Activated gamma-delta T cell treated with anti-CD3 and anti-CD28 coated beads, Interleukin-2, amount 50 U/mL, for 16 hours (primary cell): ENCODE measurements around the gene SECTM1.
A peak's percentile ranks its signal among the peaks of the same experiment; 100 is the strongest.

Experiments
- DNase-seq: peaks from one replicate; pipeline ENCODE4 v3.0.0-alpha.2; 2020; ENCODE audit warnings: low read depth

Gene SECTM1

GRCh38 chr17:82328141-82328993 is 5.2 kb downstream of the SECTM1 start:
- no peak for DNase-seq

- no peak for DNase-seq
These were observed 5.8 kb downstream of the SECTM1 start for GRCh38 chr17:82327757-82328140.

GRCh38 chr17:82327289-82327688 is 6.3 kb downstream of the SECTM1 start:
- no peak for DNase-seq

GRCh38 chr17:82325286-82326180 is 8.0 kb downstream of the SECTM1 start:
- no peak for DNase-seq

DNA sequence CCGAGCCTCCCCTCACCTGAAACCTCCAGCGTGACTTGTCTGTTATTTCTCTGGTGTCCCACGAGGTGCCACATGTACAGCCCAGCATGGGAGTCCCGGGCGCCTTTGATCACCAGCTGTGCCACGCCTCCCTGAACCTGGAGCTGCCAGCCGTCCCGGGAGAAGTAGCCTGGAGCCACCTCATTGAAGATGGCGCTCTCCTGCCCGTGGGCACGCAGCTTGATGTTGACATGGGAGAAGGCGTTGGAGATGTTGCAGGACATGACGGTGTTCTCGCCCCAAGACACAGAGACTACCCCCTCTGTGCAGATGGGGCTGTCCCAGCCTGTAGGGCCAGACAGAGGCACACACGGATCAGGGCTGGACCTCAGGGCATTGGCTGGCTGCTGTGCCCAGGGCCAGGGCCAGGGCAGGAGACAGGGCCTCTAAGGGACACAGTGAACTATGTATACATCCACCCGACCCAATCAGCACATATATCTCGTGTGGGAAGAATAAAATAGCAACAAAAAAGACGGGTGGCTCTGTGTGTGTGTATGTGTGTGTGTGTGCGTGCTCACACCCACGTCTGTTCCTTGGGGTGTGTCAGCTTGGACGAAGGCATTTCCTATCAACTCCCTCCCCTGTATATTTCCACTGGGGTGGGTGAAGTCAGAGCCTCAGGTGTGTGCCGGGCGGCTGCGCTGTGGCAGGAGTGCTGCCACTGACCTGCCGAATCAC is 8.8 kb downstream of the SECTM1 start:
- no peak for DNase-seq

DNA sequence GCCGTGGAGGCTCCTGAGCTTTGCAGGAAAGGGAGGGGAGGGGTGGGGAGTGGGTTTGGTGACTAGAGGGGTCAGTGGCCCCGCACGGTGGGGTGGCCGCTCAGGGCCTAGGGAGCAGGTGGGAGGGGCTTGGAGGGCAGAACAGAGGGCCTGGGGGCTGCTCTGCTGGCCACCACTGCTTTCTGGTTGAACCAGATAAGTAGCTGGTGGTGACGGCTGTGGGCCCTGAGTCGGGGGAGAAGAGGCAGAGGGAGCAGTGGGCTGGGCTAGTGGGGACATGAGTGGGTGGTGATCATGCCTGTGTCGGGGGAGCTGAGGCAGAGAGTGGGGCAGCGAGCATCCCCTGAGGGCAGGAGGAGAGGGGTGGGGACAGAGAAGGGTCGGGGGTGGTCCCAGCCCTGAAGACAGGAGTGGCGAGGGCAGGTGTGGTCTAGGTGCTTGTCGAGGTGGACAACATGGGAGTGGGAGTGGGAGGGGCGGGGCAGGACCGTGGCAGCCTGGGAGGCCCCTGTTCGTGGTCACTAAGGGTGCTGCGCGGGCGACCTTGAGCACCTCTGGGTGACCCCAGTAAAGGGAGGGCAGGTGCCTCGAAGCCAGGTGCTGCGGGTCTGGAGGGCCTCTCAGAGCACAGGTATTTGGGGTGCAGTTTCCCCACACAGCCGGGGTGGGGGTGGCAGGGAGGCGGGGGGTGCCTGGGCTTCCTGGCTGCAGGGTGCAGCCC is 9.9 kb downstream of the SECTM1 start:
- DNase-seq = no peak

DNA sequence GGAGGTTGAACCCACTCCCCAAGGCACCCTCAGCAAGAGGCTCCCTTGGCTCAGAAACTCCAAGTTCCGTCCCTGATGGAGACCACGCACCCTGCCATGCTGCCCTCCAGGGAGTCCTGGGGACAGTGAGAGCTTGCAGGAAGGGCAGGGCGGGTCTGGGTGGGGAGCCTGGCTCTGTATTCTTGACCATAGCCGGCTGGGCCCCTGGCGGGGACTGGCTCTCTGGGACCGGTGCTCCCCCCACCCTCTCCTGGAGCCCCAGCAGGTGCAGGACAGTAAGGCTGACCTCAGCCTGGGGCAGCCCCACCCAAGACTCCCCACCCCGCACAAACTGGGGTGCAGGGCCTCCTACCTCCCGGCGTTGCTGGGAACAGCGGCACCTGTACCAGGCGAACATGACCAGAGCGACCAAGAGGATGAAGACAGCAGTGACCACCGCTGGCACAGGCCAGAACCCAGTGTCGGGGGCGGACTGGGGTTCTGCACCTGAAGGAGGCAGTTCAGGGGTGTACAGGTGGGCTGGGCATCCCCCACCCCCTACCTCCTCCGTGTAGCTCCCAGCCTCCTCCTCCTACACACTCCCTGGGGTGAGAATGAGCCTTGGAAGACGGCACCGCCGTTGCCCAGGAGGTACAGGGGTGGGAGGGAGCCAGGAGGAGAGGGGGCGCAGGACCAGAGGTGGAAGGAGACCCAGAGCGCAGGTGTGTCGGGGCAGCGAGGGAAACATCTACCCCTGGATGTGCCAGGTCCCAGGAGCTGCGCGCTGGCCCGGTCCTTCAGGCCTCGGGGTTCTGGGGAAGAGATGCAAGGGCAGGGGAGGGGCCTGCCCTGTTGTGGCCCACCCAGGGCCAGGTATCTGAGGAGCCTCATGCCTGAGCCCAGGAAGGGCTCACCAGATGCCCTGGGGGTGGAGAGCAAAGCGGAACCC is 10.8 kb downstream of the SECTM1 start:
- no peak for DNase-seq

DNA sequence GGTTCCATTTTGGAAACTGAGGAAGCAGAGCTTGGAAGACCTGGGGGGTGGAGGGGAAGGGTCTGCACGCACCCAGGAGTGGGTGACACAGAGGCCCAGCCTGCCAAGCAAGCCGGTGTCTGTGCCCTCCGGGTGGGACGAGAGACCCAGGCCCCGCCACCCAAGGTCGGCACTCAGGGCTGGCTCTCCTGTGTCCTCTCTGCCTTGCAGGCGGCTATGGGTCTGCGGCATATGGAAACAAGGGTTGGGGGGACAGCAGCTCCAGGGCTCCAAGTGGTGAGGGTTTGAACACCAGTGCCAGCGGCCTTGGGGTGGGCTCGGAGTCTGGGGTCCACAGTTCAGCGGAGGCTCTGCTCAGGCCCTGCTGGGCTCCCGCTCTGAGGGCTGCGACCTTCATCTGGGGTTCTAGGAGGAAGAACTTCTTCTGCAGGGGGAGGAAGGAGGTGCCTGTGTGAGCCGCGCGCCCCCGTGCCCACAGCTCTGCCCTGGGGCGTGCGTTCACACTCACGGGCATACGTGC is 11.6 kb downstream of the SECTM1 start:
- DNase-seq = no peak

DNA sequence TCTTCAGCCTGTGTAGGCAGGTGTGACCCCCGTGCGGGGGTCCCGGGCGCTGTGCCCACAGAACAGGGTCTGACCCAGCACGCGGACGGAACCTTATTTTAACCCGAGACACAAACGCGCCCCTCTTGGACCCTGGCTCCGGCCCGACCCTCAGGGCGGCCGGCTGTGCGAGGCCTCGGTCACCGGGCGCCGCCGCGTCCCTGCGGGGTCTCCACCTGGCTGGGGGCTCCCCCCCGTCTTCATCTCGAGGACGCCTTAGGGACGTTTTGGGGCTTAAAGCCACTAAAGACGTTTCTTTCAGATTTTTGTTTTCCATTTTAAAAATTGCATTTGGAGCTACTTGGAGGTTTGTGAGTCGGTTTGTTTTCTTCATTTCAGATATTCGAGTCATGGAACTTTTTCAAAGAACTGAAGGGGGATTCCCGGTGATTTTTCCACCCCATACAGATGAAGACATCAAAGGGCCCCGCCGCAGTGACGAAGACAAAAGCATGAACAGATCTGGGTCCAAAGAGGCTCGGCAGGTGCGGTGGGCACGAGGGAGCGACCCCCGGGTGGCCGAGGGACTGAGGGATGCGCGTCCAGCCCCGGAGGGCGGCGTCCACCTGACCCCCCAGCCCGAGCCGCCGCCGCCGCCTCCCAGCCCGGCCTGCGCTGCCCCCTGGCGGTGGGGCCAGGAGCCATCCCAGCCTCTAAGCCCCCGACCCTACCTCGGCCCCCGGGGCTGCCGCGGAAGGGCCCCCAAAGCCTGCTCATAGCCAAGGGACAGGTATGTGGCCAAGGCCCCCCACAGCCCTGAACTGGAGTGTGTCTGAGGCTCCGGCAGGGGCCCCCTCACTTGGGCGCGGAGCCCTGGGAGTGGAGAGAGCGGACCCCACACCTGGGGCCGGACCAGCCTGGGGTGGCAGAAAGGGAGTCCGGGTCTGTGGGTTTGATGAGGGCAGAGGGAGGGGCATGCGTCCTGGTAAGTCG is 12.3 kb downstream of the SECTM1 start:
- peak; percentile 69 for DNase-seq

GRCh38 chr17:82320140-82320840 is 13.3 kb downstream of the SECTM1 start:
- DNase-seq = no peak

- no peak for DNase-seq
These were observed 13.9 kb downstream of the SECTM1 start for GRCh38 chr17:82319619-82320062.

- no peak for DNase-seq
These were observed 14.6 kb downstream of the SECTM1 start for GRCh38 chr17:82318772-82319606.

DNA sequence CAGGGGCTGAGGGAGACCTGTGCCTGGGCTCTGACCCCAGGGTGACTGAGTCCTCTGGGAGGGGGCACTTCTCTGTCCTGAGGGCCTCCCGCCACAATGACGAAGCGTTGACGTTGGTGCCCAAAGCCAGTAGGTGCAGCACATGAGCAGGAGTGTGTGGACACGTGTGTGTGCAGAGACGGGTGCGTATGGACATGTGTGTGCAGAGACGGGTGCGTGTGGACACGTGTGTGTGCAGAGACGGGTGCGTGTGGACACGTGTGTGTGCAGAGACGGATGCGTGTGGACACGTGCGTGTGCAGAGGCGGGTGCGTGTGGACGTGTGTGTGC is 15.4 kb downstream of the SECTM1 start:
- DNase-seq = no peak

DNA sequence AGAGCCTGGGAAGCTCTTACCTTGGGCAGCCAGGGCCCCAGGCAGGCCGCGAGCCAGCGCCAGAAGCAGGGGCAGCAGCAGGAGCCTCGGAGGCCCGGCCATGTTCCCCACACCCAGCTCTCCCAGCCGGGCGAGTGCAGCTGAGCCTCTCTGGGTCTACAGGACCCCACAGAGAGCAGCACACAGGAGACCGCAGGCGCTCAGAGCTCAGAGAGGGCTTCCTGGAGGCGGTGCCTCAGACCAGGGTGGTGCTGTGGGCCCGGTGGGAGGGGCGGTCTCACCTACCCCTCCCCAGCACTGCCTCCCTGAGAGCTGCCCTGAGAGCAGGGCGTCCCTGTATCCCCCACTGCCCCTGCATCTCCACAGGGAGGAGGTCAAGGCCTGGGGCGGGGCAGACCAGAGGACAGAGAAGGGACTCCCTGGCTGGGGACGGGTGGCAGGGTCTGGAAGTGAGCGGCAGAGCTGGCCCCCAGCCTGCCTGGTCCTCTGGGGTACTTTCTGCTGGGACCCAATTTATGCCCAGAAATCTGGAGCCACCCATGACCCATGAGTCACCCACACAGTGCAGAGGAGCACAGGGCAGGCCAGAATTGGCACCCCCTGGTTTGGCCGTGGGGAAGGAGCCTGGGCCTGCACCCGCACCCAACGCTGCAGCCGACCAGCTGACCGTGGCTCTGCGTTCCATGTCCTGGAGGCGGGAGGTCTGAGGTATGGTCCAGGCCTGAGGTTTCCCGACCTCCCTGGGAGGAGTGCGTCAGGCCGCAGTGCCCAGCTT is 16.0 kb downstream of the SECTM1 start, which contains the start of gene CD7:
Gene CD7, minus strand, starts transcription at position 215 of the 775 bp plus-strand sequence. Its CDS starts 113 bp downstream, at position 102.
- DNase-seq = peak; percentile 58

- no peak for DNase-seq
These were observed 16.7 kb downstream of the SECTM1 start for GRCh38 chr17:82316651-82317393.
